Measurements from ENCODE around the gene TNIK.

TNIK gene

GRCh38 chr3:171044835-171045793, 415.1 kb downstream of the TNIK start:
- DNase-seq (ENCODE audit: low read depth in 2 of 2): no peak

GRCh38 chr3:171044384-171044783, 415.8 kb downstream of the TNIK start:
- DNase-seq (ENCODE audit: low read depth in 2 of 2): no peak

DNA sequence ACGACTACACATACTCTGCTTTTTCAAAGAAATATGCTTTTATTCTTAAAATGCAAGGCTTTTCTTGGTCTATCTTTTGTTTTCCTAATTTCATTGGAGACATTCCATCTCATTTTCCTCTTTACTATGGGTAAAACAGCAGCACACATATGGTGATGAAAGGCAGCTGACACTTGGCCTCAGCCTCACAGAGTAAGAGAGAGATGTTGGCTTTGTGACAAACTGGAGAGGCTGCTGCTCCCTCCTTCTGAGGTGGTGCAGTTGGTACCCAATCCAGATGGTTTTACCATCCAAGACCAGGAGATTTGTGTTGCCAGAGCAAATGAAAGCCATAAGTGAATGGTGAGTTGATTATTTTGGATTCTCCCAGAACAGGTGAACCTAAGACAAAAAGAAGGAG, 420.5 kb downstream of the TNIK start:
- no peak for DNase-seq (ENCODE audit: low read depth in 2 of 2)

DNA sequence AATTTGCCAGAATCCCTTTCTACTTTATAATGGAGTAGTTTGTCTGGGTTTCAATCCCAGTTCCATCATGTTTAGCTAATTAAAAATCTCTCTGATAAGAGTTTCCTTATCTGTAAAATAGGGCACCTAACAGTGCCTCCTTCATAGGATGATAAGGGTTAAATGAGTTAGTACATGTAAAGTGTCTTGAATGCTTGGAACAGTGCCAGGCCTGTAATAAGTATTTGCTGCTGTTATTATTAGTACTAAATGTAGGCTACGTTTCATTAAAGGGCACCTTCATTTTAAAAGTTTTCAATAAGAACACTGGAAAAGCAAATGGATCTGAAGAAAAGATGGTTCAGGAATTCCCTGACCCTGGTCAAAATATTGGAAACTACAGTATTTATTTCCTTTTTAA, 421.9 kb downstream of the TNIK start:
- no peak for DNase-seq (ENCODE audit: low read depth in 2 of 2)

DNA sequence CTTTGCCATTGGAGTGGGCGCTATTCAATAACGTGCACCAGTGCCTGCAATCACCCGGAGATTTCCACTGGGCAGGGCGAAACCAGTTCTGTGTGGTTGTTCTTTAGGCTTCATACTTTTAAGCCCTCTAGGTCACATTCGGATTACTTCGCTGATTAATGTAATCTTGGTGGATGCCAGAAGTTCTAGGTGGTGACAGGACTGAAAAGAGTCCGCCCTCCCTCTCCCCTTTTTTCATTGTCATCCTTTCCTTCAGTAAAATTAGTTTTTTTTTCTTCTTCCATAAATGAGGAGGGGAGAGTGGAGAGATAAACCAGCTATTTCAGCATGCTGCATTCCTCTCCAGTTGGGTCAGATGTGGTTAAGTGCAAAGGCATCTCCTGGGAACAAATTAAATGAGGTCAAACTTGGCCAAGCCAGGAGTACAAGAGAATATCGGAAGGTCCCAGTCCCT, 431.4 kb downstream of the TNIK start:
- DNase-seq (ENCODE audit: low read depth in 2 of 2): no peak

DNA sequence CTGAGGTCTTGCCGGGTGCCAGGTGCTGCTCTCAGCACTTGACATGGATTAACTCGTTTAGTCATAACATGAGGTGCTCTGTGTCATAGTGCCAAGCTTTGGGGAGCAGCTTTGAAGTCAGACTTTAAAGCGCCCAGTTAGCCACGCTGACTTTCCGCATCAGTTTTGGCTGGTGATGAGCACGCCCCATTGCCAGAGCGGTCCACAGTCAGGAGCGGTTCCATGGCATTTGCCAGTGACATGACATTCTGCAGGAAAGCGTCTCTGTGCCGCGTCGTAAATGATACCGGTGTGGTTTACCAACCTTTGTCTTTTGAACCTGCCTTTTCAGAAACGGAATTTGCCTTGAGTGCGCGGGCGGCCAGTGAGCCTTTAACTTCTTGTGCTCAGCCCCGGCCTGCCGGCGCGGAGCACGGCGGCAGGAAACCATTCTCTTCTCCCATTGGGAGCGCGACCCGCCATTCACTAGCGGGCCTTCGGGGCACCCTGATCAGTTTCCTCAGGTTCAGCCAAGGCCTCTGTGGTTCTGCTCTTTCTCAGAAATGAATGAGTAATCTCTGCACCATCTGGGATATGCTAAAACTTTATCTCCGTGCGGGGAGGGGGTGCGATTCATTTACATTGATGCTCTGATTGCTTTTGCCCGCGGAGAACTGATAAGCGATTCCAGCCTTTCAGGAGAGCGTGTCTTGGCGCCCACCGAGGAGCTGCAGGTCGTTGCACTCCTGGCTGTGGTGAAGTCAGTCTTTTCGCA, 432.0 kb downstream of the TNIK start:
- peak; percentile 29 to 51 for DNase-seq (ENCODE audit: low read depth in 2 of 2)

DNA sequence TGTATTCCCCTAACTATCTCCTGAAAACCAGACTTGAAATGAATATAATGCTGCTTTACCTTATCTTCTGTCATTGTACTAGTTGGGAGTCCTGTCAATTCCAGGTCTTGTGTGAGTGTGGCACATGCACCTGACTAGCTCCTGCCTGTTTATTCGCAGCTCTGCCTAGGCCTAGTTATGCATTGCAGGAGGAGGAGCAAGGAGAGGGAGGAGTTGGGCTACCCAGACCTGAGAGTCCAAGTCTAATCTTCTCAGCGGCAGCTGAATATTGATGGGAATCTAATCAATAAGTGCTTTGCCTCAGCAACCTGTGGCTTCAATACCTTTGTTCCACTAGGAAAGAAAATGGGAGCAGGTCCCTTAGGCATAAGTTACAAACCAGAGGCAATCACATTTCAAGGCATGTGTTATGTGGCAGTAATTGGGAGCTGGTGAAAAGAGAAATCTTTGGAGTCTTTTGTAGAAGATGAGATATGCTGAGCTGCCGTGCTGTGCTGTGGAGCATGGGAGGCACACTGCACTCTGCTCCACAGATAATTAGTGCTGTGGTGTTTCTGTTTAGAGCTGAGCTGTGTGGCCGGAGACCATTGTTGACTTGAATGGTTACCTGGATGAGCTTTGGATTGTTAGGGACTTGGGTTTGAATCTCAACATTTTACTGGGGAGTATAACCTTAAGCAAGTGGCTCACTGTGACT, 433.5 kb downstream of the TNIK start, which contains the start of gene SLC2A2:
Gene SLC2A2, minus strand, starts transcription at position 124 of the 697 bp plus-strand sequence. Its CDS starts 50 bp downstream, at position 74.
- no peak for DNase-seq (ENCODE audit: low read depth in 2 of 2)

DNA sequence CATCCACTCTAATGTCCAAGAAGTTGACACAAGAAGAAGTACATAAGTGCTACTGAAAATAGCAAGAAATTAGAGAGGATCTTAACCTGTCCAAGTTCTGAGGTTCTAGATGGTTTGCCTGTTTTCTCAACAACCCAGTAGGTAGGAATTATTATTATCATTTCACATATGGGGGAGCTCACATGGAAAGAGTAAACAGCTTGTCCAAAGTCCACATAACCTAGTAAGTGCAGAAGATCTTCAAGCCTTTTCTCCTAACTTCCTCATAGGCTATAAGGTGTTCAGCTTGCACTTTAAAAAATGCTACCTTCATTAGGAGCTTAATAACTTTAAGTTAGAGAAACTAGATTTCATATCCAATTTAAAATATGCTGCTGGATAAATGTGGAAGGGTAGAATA, 436.6 kb downstream of the TNIK start:
- no peak for DNase-seq (ENCODE audit: low read depth in 2 of 2)

- DNase-seq (ENCODE audit: low read depth in 2 of 2): no peak
Measured at GRCh38 chr3:171021377-171021776, 438.8 kb downstream of the TNIK start.

GRCh38 chr3:171018156-171018935, 441.9 kb downstream of the TNIK start:
- no peak for DNase-seq (ENCODE audit: low read depth in 2 of 2)

DNA sequence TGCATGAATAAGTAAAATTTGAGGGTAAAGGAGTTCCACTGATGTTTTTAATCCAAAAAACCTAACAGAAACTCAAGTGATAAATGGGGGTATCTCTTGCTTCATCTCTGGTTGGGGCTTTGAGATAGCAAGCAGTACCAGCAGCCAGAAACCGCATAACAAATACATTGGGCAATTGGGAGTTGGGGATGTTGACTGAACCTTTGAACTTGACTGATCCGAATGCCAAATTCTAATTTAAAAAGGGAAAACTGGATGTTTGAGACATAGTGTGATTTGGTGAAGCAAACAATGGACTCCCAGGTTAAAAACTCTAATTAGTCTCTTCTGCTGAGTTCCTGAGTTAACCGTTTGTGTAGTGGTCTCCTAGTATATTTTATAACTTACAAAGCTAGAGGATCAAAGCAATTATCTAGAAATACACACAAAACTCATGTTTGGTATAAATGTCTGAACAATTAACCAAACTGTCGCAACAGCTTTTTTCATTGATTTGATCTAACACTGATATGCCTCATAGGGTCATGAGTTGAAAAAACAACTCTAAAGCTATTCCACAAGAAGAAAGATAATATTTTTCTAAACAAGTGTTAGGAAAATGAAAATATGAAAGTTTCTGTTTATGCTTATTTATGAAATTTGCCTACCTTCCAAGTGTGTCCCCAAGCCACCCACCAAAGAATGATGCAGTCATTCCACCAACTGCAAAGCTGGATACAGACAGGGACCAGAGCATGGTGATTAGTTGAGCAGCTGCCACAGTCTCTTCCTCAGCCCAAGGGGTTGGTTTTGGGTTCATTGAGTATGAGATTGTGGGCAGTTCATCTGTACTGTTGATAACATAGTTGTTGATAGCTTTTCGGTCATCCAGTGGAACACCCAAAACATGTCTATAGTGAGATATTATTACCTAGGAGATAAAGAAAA, 446.1 kb downstream of the TNIK start:
- no peak for DNase-seq (ENCODE audit: low read depth in 2 of 2)

DNA sequence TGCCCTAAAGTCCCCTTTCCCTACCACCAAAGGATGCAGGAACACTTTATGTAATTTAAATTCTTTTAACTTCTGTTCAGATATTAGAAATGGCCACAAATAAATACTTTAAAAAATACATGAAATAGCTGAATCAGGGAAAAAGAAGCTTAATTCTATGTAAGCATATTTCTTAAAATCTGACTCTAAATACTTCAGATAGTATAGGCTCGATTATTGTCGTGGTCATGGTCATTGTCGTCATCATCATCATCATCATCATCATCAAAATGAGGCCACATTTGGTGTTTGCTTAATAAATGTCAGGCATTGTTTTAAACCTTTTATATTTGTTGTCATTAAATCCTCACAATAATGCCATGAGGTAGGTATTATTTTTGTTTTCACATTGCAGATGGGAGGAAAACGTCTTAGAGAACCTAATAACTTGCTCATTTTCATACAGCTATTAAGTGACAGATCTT, 448.3 kb downstream of the TNIK start:
- DNase-seq (ENCODE audit: low read depth in 2 of 2): no peak

All from stimulated activated CD4-positive, alpha-beta T cell treated with anti-CD3 and anti-CD28 coated beads, Interleukin-15, amount 100 ng/mL, for 48 hours (primary cell).